Caco-2 (cell line): ENCODE measurements around the gene GTF3C4. TPM values are rescaled to one million over a fixed set of nuclear protein-coding genes. Genes with fewer than 3 reads are reported as not detected.

Experiments
- BruUV-seq: library from RNA; stranded (reverse); fragments of 400-500 nt; replicated peaks from 2 replicates; lab custom pipeline; 2021; lab: Mats Ljungman, UMichigan
- CTCF ChIA-PET: fragments of 300-600 bp; sonication (Branson Sonifier 250); formaldehyde crosslinking; loops from one replicate; lab custom pipeline; 2022; ENCODE audit warnings: antibody characterized with exemption; lab: Charles Lee
- POLR2A ChIA-PET: fragments of 300-600 bp; sonication (Branson Sonifier 250); formaldehyde crosslinking; loops from one replicate; lab custom pipeline; 2022; ENCODE audit warnings: antibody characterized with exemption; lab: Charles Lee
- DNase-seq, 2 experiments: peaks; one replicate each; pipeline versions ENCODE4 v3.0.0 to v3.0.0-alpha.2; 2020 to 2022
- H3K27me3 ChIP-seq: replicated peaks from 2 replicates; pipeline ENCODE4 v1.6.0; 2011; ENCODE audit warnings: low read length; ENCODE audit not compliant: control insufficient read depth, insufficient read depth
- H3K36me3 ChIP-seq: 2 replicates; pipeline ENCODE4 v1.5.1; 2011; ENCODE audit warnings: low read length; ENCODE audit not compliant: control insufficient read depth, insufficient read depth
- H3K4me1 ChIP-seq: fragments of 250-450 bp; sonication (Bioruptor Pico); 2 replicates; pipeline ENCODE4 v1.5.1; 2020; ENCODE audit warnings: mild to moderate bottlenecking
- H3K4me3 ChIP-seq: 2 replicates; pipeline ENCODE4 v1.5.1; 2011; ENCODE audit warnings: low read depth, mild to moderate bottlenecking, control low read depth, low read length
- H3K9me3 ChIP-seq: fragments of 250-450 bp; sonication (Bioruptor Pico); 2 replicates; pipeline ENCODE4 v1.5.1; 2020; ENCODE audit warnings: mild to moderate bottlenecking, moderate library complexity
- H3K27ac Mint-ChIP-seq: one replicate; pipeline ENCODE4 v1.8.0; 2022; ENCODE audit warnings: mixed read lengths; ENCODE audit not compliant: unreplicated experiment
- H3K27me3 Mint-ChIP-seq: one replicate; pipeline ENCODE4 v1.8.0; 2022; ENCODE audit warnings: mixed read lengths; ENCODE audit not compliant: insufficient read depth, unreplicated experiment
- H3K36me3 Mint-ChIP-seq: one replicate; pipeline ENCODE4 v1.8.0; 2022; ENCODE audit warnings: mild to moderate bottlenecking, mixed read lengths; ENCODE audit not compliant: insufficient read depth, unreplicated experiment
- H3K4me1 Mint-ChIP-seq: one replicate; pipeline ENCODE4 v1.8.0; 2022; ENCODE audit warnings: low read depth, mixed read lengths; ENCODE audit not compliant: unreplicated experiment
- H3K4me3 Mint-ChIP-seq: one replicate; pipeline ENCODE4 v1.8.0; 2022; ENCODE audit warnings: mild to moderate bottlenecking, moderate library complexity, mixed read lengths; ENCODE audit not compliant: unreplicated experiment
- H3K9me3 Mint-ChIP-seq: one replicate; pipeline ENCODE4 v1.8.0; 2022; ENCODE audit warnings: mixed read lengths; ENCODE audit not compliant: unreplicated experiment
- intact Hi-C: fragments of 100-400 bp; cut with micrococcal nuclease; formaldehyde crosslinking; loops from one replicate; pipeline ENCODE4 v1.10.0; 2022; ENCODE audit not compliant: unreplicated experiment
- total RNA-seq: library from RNA; stranded (reverse); gene quantifications from 2 replicates; pipeline ENCODE4 v1.2.3, GENCODE V29; 2022
- TF ChIP-seq, protein P1 (sequence below), 2 experiments: fragments of 200-600 bp in 1 of 2; IDR thresholded peaks; 1 replicate in 1 of 2; 2 replicates in 1 of 2; pipeline versions ENCODE4 v1.5.1 to v1.8.0; 2011 to 2022; ENCODE audit warnings: antibody characterized with exemption in 1 of 2, control low read depth in 1 of 2, inconsistent platforms in 1 of 2, low read depth in 1 of 2, low read length in 1 of 2, mild to moderate bottlenecking in 1 of 2, moderate library complexity in 1 of 2; ENCODE audit not compliant: insufficient read depth in 1 of 2, severe bottlenecking in 1 of 2, unreplicated experiment in 1 of 2

Gene GTF3C4
- total RNA-seq, 1 experiment from 2014 or later = 23.6 TPM

DNA sequence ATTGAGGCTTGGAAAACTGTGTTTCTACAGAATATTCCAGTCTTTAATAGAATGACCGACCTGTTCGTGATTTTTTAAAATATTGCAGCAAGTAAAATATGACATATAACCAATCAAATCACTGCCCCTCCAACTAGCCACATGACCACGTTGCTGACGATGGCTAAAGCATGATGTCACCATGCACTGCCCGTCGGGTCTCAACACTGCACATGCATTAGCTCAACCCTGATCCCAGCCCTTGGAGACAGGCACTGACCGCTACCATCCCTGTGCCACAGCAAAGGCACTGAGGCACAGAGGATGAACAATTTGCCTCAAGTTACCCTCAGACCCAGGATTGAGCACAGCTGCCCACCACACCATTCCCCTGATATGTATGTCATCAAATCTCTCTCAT is 14.0 kb upstream of the GTF3C4 start:
- Mint-ChIP-seq H3K36me3 (peaks cover 64% of the 10 kb centered on the region), H3K4me1 (no peaks in the 10 kb centered on the region), H3K27ac (no peak overlapping the region), H3K27me3 (no peaks in the 10 kb centered on the region), H3K4me3 (no peak overlapping the region), H3K9me3 (no peaks in the 10 kb centered on the region)
- ChIA-PET CTCF (no interaction called here), POLR2A (no interaction called here)
- no peak overlapping the region for H3K4me3 ChIP-seq
- H3K36me3 ChIP-seq = peaks cover 3% of the 10 kb centered on the region; the same call in 1 of the 2 replicates
- H3K27me3 ChIP-seq = no peaks in the 10 kb centered on the region
- no peaks in the 10 kb centered on the region for H3K4me1 ChIP-seq
- H3K9me3 ChIP-seq = no peaks in the 10 kb centered on the region
- intact Hi-C loops = no loop called here
- BruUV-seq = no TSS peak
- TF ChIP-seq, protein P1, sequence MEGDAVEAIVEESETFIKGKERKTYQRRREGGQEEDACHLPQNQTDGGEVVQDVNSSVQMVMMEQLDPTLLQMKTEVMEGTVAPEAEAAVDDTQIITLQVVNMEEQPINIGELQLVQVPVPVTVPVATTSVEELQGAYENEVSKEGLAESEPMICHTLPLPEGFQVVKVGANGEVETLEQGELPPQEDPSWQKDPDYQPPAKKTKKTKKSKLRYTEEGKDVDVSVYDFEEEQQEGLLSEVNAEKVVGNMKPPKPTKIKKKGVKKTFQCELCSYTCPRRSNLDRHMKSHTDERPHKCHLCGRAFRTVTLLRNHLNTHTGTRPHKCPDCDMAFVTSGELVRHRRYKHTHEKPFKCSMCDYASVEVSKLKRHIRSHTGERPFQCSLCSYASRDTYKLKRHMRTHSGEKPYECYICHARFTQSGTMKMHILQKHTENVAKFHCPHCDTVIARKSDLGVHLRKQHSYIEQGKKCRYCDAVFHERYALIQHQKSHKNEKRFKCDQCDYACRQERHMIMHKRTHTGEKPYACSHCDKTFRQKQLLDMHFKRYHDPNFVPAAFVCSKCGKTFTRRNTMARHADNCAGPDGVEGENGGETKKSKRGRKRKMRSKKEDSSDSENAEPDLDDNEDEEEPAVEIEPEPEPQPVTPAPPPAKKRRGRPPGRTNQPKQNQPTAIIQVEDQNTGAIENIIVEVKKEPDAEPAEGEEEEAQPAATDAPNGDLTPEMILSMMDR (IDR thresholded peaks at IDR 0.05; ENCODE audit: insufficient read depth in 1 of 2, low read depth in 1 of 2, low read length in 1 of 2, severe bottlenecking in 1 of 2, unreplicated experiment in 1 of 2) = no peak
- DNase-seq = no peak

DNA sequence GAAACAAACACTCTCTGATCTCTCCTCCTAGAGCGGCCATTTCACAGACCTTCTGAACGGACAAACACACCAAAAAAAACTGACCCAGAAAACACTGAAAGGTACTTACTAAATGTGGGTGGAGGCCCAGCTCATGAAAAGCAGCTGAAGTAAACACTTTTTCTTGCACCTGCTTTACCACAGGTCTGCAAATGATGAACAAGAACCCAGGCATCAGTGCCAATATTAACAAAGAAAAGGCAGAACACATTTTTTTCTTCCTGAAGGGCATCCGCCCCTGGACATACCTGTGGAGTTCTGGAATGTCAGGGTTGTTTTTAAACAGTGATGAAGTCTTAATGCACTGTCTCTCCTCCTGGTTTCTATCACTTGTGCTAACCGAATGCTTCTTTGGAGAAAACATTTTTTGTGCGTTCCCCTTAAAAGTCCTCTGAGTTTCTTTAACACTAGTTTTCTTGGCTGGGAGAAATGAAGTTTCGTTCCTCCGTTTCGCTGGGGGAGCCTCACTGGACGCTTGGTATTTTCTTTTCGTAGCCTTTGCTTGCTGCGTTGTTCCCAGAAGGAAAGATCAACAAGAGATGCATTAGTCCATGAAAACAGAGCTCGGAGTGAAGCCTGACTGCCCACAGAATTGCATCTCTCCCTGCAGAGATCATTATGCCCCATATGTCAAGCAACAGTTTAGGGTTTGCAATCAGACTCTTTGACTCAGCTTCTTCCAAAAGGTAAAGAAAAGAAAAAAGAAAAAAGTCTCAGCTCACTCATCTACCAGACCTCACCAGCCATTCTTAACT is 7.9 kb upstream of the GTF3C4 start:
- no peak overlapping the region for H3K4me3 ChIP-seq
- DNase-seq = no peak
- H3K4me1 ChIP-seq = no peaks in the 10 kb centered on the region
- ChIA-PET CTCF (no interaction called here), POLR2A (no interaction called here)
- intact Hi-C loops = no loop called here
- H3K36me3 ChIP-seq = peaks cover 3% of the 10 kb centered on the region; the same call in 1 of the 2 replicates
- no peaks in the 10 kb centered on the region for H3K9me3 ChIP-seq
- H3K9me3 Mint-ChIP-seq = no peaks in the 10 kb centered on the region
- no peak overlapping the region for H3K4me3 Mint-ChIP-seq
- TF ChIP-seq, protein P1 (IDR thresholded peaks at IDR 0.05; ENCODE audit: insufficient read depth in 1 of 2, low read depth in 1 of 2, low read length in 1 of 2, severe bottlenecking in 1 of 2, unreplicated experiment in 1 of 2) = no peak
- BruUV-seq = no TSS peak
- H3K4me1 Mint-ChIP-seq = no peaks in the 10 kb centered on the region
- H3K27ac Mint-ChIP-seq = no peak overlapping the region
- H3K27me3 Mint-ChIP-seq = no peaks in the 10 kb centered on the region
- H3K27me3 ChIP-seq = no peaks in the 10 kb centered on the region
- peaks cover 32% of the 10 kb centered on the region for H3K36me3 Mint-ChIP-seq

DNA sequence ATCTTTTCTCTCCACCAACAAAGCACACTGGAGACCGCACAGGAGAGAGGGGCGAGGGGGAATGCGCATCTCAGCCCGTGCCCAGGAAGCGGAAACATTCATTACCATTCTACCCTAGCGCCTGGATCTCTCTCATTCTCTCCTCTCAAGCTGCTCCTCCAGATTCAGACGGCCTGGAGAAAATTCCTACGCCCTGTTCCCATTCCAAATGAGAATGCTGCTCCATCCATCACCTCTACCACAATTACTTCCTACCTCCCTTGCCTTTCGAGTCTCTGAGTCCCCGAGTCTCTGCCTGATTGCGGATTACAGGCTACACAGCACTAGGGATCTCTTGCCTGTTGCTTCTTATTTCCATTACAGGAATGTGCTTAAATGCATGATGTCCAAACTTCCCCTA is 7.1 kb upstream of the GTF3C4 start:
- Mint-ChIP-seq H3K36me3 (peaks cover 29% of the 10 kb centered on the region), H3K9me3 (no peaks in the 10 kb centered on the region), H3K27ac (no peak overlapping the region), H3K4me1 (peaks cover 5% of the 10 kb centered on the region), H3K27me3 (no peaks in the 10 kb centered on the region), H3K4me3 (no peak overlapping the region)
- no TSS peak for BruUV-seq
- ChIA-PET CTCF (no interaction called here), POLR2A (no interaction called here)
- H3K36me3 ChIP-seq = peaks cover under 1% of the 10 kb centered on the region; the same call in 1 of the 2 replicates
- H3K27me3 ChIP-seq = no peaks in the 10 kb centered on the region
- intact Hi-C loops = no loop called here
- TF ChIP-seq, protein P1 (IDR thresholded peaks at IDR 0.05; ENCODE audit: insufficient read depth in 1 of 2, low read depth in 1 of 2, low read length in 1 of 2, severe bottlenecking in 1 of 2, unreplicated experiment in 1 of 2) = no peak
- no peaks in the 10 kb centered on the region for H3K4me1 ChIP-seq
- DNase-seq = no peak
- H3K9me3 ChIP-seq = no peaks in the 10 kb centered on the region
- H3K4me3 ChIP-seq = no peak overlapping the region
